HAP-1 (cell line): Measurements from ENCODE around the gene TNFSF11.

ENCODE experiments used
- DNase-seq, 2 experiments: peaks; one replicate each; pipeline ENCODE4 v3.0.0-alpha.2; 2016 to 2020; ENCODE audit warnings: low spot score in 2 of 2
- H3K27me3 ChIP-seq: fragments of 250-450 bp; sonication (Bioruptor Pico); 2 replicates; pipeline ENCODE4 v1.5.1; 2020; ENCODE audit warnings: low read depth, mild to moderate bottlenecking, moderate library complexity
- H3K36me3 ChIP-seq: fragments of 250-450 bp; sonication (Bioruptor Pico); replicated peaks from 2 replicates; pipeline ENCODE4 v1.5.1; 2020; ENCODE audit warnings: mild to moderate bottlenecking
- H3K4me1 ChIP-seq: fragments of 250-450 bp; sonication (Bioruptor Pico); 2 replicates; pipeline ENCODE4 v1.5.1; 2020; ENCODE audit warnings: mild to moderate bottlenecking
- H3K4me3 ChIP-seq: fragments of 250-450 bp; sonication (Bioruptor Pico); 2 replicates; pipeline ENCODE4 v1.5.1; 2020; ENCODE audit warnings: mild to moderate bottlenecking, moderate library complexity
- H3K9me3 ChIP-seq: fragments of 250-450 bp; sonication (Bioruptor Pico); 2 replicates; pipeline ENCODE4 v1.5.1; 2020; ENCODE audit warnings: mild to moderate bottlenecking, moderate library complexity
- in situ Hi-C: fragments of 300-500 bp; cut with MboI; formaldehyde crosslinking; loops from 3 replicates; pipeline ENCODE4 v1.14.3; 2020; ENCODE audit warnings: low sequenced_read_pairs, inconsistent platforms, mixed read lengths

The TNFSF11 gene

GRCh38 chr13:42656958-42657357 lies 83.0 kb downstream of the TNFSF11 start:
- no peak for DNase-seq
- Histone ChIP-seq H3K4me1 (peaks cover 17% of the 10 kb centered on the region), H3K4me3 (no peak overlapping the region), H3K9me3 (no peaks in the 10 kb centered on the region), H3K27me3 (peaks cover 6% of the 10 kb centered on the region; the same call in 1 of the 2 replicates), H3K36me3 (no peaks in the 10 kb centered on the region)
- in situ Hi-C loops = no loop called here
